Measurements from ENCODE around the gene NPRL2.

The NPRL2 gene

GRCh38 chr3:50369012-50369670 lies 18.6 kb upstream of the NPRL2 start:
- ChIA-PET CTCF (interaction anchor here (0.8 to 3.2 kb wide), 5 partner anchors 154 to 186 kb away, joined by 3 to 18 read pairs (median 5); no protein-coding TSS in a partner anchor), POLR2A (interaction anchor here (0.6 kb wide), 1 partner anchor 9 kb away, joined by 3 read pairs; no protein-coding TSS in a partner anchor)
- no peak for DNase-seq (ENCODE audit: low read depth, low spot score)
- no peak overlapping the region for H3K4me3 ChIP-seq (ENCODE audit: low read depth, low read length)
- TF ChIP-seq CTCF (IDR thresholded peaks at IDR 0.05; ENCODE audit: insufficient read depth, low read length, missing control alignments): no peak

GRCh38 chr3:50365842-50366220 lies 15.3 kb upstream of the NPRL2 start:
- ChIA-PET CTCF (interaction anchor here (1.2 to 1.7 kb wide), 3 partner anchors 15 to 184 kb away, joined by 3 to 5 read pairs (median 5); partner anchors contain the start of genes CYB561D2 and NPRL2), POLR2A (no interaction called here)
- DNase-seq (ENCODE audit: low read depth, low spot score): no peak
- TF ChIP-seq CTCF (IDR thresholded peaks at IDR 0.05; ENCODE audit: insufficient read depth, low read length, missing control alignments): no peak
- no peak overlapping the region for H3K4me3 ChIP-seq (ENCODE audit: low read depth, low read length)

GRCh38 chr3:50365080-50365841 lies 14.7 kb upstream of the NPRL2 start:
- POLR2A ChIA-PET: no interaction called here
- DNase-seq (ENCODE audit: low read depth, low spot score): no peak

GRCh38 chr3:50364573-50365079 lies 14.1 kb upstream of the NPRL2 start:
- CTCF ChIA-PET: interaction anchor here (0.7 to 1.7 kb wide), 8 partner anchors 11 to 249 kb away, joined by 3 to 5 read pairs (median 4); partner anchors contain the start of genes CYB561D2 and NPRL2
- peak overlapping the region; percentile 58 for H3K4me3 ChIP-seq (ENCODE audit: low read depth, low read length)
- no peak for DNase-seq (ENCODE audit: low read depth, low spot score)
- no peak for TF ChIP-seq CTCF (IDR thresholded peaks at IDR 0.05; ENCODE audit: insufficient read depth, low read length, missing control alignments)
- POLR2A ChIA-PET: no interaction called here

More at GRCh38 chr3:50365080-50365841, 14.7 kb upstream of the NPRL2 start:
- no peak for TF ChIP-seq CTCF (IDR thresholded peaks at IDR 0.05; ENCODE audit: insufficient read depth, low read length, missing control alignments)
- CTCF ChIA-PET: interaction anchor here (0.7 to 1.7 kb wide), 8 partner anchors 11 to 248 kb away, joined by 3 to 5 read pairs (median 4); partner anchors contain the start of genes CYB561D2 and NPRL2
- H3K4me3 ChIP-seq (ENCODE audit: low read depth, low read length): peak overlapping the region; percentile 58

GRCh38 chr3:50359760-50360110 lies 9.2 kb upstream of the NPRL2 start:
- CTCF ChIA-PET: interaction anchor here (1.3 to 1.5 kb wide), 3 partner anchors 12 to 183 kb away, joined by 3 to 5 read pairs (median 5); partner anchors contain the start of gene RASSF1
- no peak for TF ChIP-seq CTCF (IDR thresholded peaks at IDR 0.05; ENCODE audit: insufficient read depth, low read length, missing control alignments)

More at GRCh38 chr3:50359760-50360110, 9.2 kb upstream of the NPRL2 start:
- no peak for DNase-seq (ENCODE audit: low read depth, low spot score)
- POLR2A ChIA-PET: interaction anchor here (0.6 to 1.2 kb wide), 2 partner anchors 9 to 10 kb away, joined by 3 read pairs; partner anchors contain the start of genes CYB561D2 and NPRL2
- H3K4me3 ChIP-seq (ENCODE audit: low read depth, low read length): peak overlapping the region; percentile 38
